HG02763 (cell line): ENCODE measurements around the gene WIZ.
"Not testable (repeated sequence)": the region's sequence is repeated elsewhere in the genome, so short reads cannot be mapped to it uniquely, and the experiment has no call there.

Experiments
- ATAC-seq: cut with Tn5 transposase; IDR thresholded peaks from one replicate; pipeline ENCODE4 v1.9.1; 2021; ENCODE audit warnings: mild to moderate bottlenecking, moderate library complexity; ENCODE audit not compliant: unreplicated experiment

Gene WIZ

GRCh38 chr19:15417699-15418098 is 32.1 kb downstream of the WIZ start:
- no peak for ATAC-seq

- no peak for ATAC-seq
Measured at GRCh38 chr19:15412832-15413231, 36.9 kb downstream of the WIZ start.

GRCh38 chr19:15411351-15411750 is 38.4 kb downstream of the WIZ start:
- ATAC-seq, result not testable (repeated sequence)

- no peak for ATAC-seq
Measured at GRCh38 chr19:15404780-15405211, 45.0 kb downstream of the WIZ start.

GRCh38 chr19:15404097-15404779 is 45.5 kb downstream of the WIZ start:
- no peak for ATAC-seq

GRCh38 chr19:15403151-15403531 is 46.6 kb downstream of the WIZ start:
- no peak for ATAC-seq

- no peak for ATAC-seq
Measured at GRCh38 chr19:15402411-15403150, 47.2 kb downstream of the WIZ start.

GRCh38 chr19:15401397-15401710 is 48.4 kb downstream of the WIZ start:
- ATAC-seq, result no peak

GRCh38 chr19:15400521-15401396 is 49.0 kb downstream of the WIZ start:
- no peak for ATAC-seq

GRCh38 chr19:15399635-15400034 is 50.1 kb downstream of the WIZ start:
- no peak for ATAC-seq

- no peak for ATAC-seq
Measured at GRCh38 chr19:15399234-15399515, 50.6 kb downstream of the WIZ start.

- ATAC-seq, result no peak
Measured at GRCh38 chr19:15398501-15399233, 51.1 kb downstream of the WIZ start.

GRCh38 chr19:15397782-15398181 is 52.0 kb downstream of the WIZ start:
- no peak for ATAC-seq

- no peak for ATAC-seq
Measured at GRCh38 chr19:15397236-15397635, 52.5 kb downstream of the WIZ start.

- ATAC-seq, result no peak
Measured at GRCh38 chr19:15396436-15396835, 53.3 kb downstream of the WIZ start.

- ATAC-seq, result not testable (repeated sequence)
Measured at GRCh38 chr19:15395251-15395650, 54.5 kb downstream of the WIZ start.

GRCh38 chr19:15394426-15394825 is 55.3 kb downstream of the WIZ start:
- no peak for ATAC-seq

GRCh38 chr19:15393963-15394362 is 55.8 kb downstream of the WIZ start:
- ATAC-seq, result no peak

GRCh38 chr19:15390814-15391213 is 58.9 kb downstream of the WIZ start:
- no peak for ATAC-seq

GRCh38 chr19:15381864-15382263 is 67.9 kb downstream of the WIZ start:
- ATAC-seq, result no peak

GRCh38 chr19:15381429-15381828 is 68.3 kb downstream of the WIZ start:
- no peak for ATAC-seq
